GM18861 (cell line): ENCODE data around the gene RANGAP1.
"Not testable (repeated sequence)": the region's sequence is repeated elsewhere in the genome, so short reads cannot be mapped to it uniquely, and the experiment has no call there.

Experiments
- ATAC-seq: cut with Tn5 transposase; IDR thresholded peaks from one replicate; pipeline ENCODE4 v1.9.1; 2021; ENCODE audit not compliant: unreplicated experiment

Gene RANGAP1

GRCh38 chr22:41301085-41302020, 15.4 kb upstream of the RANGAP1 start, which contains the start of gene ZC3H7B:
ZC3H7B (plus strand) TSS chr22:41301525; CDS start chr22:41320661, 19,136 bp downstream.
- ATAC-seq = peak; percentile 93

- no peak for ATAC-seq
These were observed 14.7 kb upstream of the RANGAP1 start for GRCh38 chr22:41300661-41301060.

GRCh38 chr22:41296826-41297667, 11.1 kb upstream of the RANGAP1 start:
- no peak for ATAC-seq

- ATAC-seq = not testable (repeated sequence)
These were observed 8.8 kb upstream of the RANGAP1 start for GRCh38 chr22:41294816-41295215.

GRCh38 chr22:41290262-41291221, 4.6 kb upstream of the RANGAP1 start:
- no peak for ATAC-seq

- no peak for ATAC-seq
These were observed 3.7 kb upstream of the RANGAP1 start for GRCh38 chr22:41289671-41290070.

GRCh38 chr22:41288245-41288946, 2.4 kb upstream of the RANGAP1 start:
- ATAC-seq = no peak

- ATAC-seq = peak; percentile 17
These were observed 678 bp upstream of the RANGAP1 start for GRCh38 chr22:41286639-41287091.

GRCh38 chr22:41285441-41285819, 557 bp downstream of the RANGAP1 start:
- no peak for ATAC-seq

- ATAC-seq = no peak
These were observed 1.5 kb downstream of the RANGAP1 start for GRCh38 chr22:41284465-41284864.

- no peak for ATAC-seq
These were observed 5.1 kb downstream of the RANGAP1 start for GRCh38 chr22:41280854-41281253.

- no peak for ATAC-seq
These were observed 5.9 kb downstream of the RANGAP1 start for GRCh38 chr22:41280065-41280464.

- no peak for ATAC-seq
These were observed 11.1 kb downstream of the RANGAP1 start for GRCh38 chr22:41274856-41275255.

- no peak for ATAC-seq
These were observed 12.9 kb downstream of the RANGAP1 start for GRCh38 chr22:41273128-41273527.

- no peak for ATAC-seq
These were observed 14.2 kb downstream of the RANGAP1 start for GRCh38 chr22:41271787-41272186.

GRCh38 chr22:41267958-41268357, 18.0 kb downstream of the RANGAP1 start:
- ATAC-seq = no peak

- no peak for ATAC-seq
These were observed 21.5 kb downstream of the RANGAP1 start for GRCh38 chr22:41264408-41264941.

- no peak for ATAC-seq
These were observed 22.3 kb downstream of the RANGAP1 start for GRCh38 chr22:41263704-41264103.

- no peak for ATAC-seq
These were observed 23.7 kb downstream of the RANGAP1 start for GRCh38 chr22:41262250-41262765.
